ENCODE data around the gene ZNRD2.

DNA sequence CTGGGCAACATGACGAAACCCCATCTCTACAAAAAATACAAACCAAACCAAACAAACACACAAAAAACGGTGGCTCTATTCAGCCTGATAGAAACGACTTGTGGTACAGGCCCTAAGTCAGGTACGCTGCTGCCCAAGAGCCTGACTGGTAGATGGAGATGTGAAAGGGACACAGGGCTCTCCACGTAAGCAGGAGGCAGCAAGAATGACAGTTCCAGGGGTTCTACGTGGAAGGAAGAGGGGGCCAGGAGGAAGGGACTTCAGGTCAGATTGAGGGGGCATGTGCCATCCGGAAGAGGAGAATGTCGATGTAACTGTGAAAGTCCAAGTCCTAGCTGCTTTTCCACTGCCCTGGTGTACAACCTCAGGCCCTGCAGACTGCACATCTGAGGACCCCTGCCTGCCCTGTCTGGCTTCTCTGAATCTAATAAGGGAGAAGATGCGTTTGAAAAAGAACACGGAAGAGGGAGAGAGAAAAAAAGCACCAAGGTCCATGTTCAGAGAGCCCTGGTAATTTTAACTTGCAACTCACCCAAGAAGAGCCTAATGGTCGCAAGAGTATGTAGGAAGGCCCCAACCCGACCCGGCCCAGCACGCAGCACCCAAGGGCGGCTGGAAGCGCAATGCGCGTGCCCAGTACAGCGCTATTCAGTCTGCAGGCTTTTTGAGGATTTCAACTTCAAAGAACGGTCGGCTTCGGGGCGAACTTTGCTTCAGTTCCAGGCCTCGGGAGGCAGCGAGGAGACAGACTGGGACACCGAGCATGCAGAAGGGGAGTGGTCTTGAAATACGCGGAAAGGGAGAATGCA lies 909 bp upstream of the ZNRD2 start:
- TF ChIP-seq, protein P1, sequence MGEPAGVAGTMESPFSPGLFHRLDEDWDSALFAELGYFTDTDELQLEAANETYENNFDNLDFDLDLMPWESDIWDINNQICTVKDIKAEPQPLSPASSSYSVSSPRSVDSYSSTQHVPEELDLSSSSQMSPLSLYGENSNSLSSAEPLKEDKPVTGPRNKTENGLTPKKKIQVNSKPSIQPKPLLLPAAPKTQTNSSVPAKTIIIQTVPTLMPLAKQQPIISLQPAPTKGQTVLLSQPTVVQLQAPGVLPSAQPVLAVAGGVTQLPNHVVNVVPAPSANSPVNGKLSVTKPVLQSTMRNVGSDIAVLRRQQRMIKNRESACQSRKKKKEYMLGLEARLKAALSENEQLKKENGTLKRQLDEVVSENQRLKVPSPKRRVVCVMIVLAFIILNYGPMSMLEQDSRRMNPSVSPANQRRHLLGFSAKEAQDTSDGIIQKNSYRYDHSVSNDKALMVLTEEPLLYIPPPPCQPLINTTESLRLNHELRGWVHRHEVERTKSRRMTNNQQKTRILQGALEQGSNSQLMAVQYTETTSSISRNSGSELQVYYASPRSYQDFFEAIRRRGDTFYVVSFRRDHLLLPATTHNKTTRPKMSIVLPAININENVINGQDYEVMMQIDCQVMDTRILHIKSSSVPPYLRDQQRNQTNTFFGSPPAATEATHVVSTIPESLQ (CRISPR knock-in tag; IDR thresholded peaks at IDR 0.05): no peak
- TF ChIP-seq, protein P2, sequence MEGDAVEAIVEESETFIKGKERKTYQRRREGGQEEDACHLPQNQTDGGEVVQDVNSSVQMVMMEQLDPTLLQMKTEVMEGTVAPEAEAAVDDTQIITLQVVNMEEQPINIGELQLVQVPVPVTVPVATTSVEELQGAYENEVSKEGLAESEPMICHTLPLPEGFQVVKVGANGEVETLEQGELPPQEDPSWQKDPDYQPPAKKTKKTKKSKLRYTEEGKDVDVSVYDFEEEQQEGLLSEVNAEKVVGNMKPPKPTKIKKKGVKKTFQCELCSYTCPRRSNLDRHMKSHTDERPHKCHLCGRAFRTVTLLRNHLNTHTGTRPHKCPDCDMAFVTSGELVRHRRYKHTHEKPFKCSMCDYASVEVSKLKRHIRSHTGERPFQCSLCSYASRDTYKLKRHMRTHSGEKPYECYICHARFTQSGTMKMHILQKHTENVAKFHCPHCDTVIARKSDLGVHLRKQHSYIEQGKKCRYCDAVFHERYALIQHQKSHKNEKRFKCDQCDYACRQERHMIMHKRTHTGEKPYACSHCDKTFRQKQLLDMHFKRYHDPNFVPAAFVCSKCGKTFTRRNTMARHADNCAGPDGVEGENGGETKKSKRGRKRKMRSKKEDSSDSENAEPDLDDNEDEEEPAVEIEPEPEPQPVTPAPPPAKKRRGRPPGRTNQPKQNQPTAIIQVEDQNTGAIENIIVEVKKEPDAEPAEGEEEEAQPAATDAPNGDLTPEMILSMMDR (IDR thresholded peaks at IDR 0.05): no peak
- TF ChIP-seq ETV6 (CRISPR knock-in tag; IDR thresholded peaks at IDR 0.05): no peak
- no peak for TF ChIP-seq SP1 (CRISPR knock-in tag; conservative IDR thresholded peaks at IDR 0.05)
